HG03060 (cell line): ENCODE results near the gene ISM2.

Experiments used
- ATAC-seq: cut with Tn5 transposase; IDR thresholded peaks from one replicate; pipeline ENCODE4 v1.9.1; 2021; ENCODE audit warnings: low read depth, moderate number of reproducible peaks; ENCODE audit not compliant: unreplicated experiment

ISM2 gene

DNA sequence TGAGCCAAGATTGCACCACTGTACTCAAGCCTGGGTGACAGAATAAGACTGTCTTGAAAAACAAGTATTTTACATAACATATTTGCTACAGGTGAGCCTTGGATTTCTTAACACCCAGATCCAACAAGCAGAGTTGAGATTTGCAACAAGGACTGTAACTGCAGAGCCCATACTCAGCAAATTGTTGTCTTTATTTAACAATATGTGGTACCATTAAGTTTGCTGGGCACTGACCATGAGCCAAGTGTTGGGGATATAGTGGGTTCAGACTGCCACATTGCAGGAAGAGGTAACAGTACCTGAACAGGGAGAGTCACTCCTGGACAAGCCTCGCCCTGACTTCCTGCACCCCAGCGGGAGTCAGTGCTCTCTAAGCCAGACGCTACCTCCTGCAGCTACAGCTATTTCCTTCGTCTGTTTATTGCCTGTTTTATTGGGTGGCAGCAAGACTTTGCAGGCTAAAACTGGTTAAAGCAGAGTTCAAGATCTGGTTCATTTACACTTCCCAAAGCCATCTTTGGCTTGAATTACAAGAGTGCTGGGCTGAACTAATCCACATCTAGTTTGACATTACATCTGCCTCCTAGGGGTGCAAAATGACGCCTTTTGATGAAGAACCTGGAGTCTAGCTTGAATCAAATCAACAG is 28.3 kb downstream of the ISM2 start:
- no peak for ATAC-seq

DNA sequence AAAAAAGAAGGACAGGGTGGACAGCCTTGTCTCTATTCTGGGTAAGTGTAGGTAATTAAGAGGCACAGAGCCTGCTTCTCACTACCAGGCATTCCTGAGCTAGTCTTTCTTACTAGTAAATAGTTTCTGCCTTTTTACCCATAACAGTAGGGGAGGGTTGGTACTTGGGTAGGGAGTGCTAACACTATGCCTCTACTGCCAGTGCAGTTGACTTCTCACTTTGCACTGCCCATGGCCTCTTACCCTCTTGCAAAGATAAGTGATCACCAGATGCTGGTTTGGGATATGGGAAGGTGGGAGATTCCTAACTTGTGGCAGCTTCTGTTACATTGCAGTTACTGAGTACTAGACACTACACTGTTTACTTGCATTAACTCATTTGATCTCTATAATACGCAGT is 29.1 kb downstream of the ISM2 start:
- ATAC-seq, result no peak

DNA sequence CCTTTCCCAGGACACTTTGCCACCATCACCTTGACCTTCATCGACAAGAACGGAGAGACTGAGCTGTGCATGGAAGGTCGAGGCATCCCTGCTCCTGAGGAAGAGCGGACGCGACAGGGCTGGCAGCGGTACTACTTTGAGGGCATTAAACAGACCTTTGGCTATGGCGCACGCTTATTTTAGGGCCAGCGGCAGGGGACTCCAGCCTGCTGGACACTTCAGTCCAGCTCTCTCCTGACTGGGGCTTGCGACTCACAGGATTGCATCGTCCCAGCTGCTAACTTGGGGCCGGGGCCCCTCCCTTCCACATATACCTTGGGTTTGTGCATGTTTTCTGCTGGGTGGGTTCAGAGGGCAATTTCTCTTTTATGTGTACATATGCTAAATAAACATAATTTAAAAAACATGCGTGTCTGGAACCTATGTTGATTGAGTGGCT is 29.5 kb downstream of the ISM2 start:
- no peak for ATAC-seq

DNA sequence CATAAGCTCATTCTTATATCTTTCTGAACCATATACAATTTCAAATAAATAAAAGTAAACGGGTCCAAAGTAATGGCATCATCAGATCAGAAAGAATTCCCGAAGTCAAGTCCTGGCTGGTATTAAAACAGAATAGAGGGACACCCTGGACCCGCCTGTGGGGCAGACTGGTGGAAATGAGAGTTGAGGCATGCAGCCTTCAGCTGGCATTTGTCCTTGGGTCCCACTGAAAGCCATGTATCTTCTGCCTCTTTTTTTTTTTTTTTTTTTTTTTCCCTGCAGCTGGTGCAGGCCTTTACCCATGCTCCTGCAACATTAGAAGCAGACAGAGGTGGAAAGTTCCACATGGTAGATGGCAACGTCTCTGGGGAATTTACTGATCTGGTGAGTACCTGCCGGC is 30.8 kb downstream of the ISM2 start:
- no peak for ATAC-seq

DNA sequence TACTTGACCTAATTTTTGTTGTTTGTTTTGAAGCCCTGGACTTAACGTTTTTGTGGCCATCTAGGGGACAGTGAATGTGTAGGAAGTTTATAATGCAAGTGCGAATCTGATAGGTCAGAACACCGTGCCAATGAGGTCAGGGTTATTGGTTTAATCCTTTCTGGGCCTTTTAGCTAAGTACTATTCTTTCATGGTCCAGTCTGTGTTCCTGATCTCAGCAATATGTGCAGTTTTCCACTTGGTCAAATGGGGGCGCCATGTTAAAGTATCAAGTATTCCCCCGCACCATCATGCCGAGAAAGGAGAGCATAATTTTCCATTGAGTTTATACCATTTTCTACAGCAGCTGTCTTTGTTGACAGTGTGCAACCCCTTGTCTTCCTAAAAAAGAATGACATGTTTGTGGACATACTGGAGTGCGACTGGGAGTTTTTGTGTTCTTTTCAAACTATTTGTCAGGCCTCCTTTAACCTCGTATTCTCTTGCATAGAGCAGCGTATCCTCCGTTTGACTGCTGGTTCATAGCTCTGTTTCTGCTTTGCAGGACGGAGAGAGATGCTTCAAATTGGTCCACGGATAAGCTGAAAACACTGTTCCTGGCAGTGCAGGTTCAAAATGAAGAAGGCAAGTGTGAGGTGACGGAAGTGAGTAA is 39.4 kb downstream of the ISM2 start:
- ATAC-seq, result no peak

DNA sequence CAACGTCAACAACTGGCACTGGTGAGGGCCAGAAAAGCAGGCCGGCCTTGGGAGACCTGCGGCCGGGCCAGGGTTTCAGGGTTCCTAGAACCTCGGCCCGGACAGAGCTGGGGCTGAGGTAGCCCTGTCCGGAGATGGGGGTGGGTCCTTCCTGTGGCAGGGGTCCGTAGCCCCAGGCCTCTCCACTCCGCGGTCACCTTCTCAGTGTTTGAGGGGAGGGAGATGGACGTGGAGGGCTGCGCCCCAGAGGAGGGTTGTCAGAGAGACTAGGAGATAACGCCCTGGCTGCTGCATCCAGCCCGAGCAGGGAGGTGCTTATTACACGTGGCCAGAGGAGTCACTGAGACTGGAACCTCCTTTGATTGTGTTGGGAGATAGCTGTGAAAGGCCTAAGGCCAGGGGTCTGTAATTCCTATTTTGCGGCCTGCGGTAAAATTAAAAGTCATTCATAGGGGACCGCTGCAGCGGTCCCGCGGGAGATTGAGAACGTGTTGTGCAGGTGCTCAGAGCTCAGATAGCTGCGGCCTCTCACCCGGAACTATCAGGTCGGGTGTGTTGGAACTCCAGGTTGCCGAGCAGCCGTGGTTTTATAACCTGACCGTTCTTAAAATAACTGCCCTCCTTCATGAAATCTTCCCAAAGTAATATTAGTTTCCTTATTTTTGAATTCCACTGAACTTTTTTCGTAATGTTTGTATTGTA is 40.2 kb downstream of the ISM2 start:
- peak; percentile 5 for ATAC-seq

DNA sequence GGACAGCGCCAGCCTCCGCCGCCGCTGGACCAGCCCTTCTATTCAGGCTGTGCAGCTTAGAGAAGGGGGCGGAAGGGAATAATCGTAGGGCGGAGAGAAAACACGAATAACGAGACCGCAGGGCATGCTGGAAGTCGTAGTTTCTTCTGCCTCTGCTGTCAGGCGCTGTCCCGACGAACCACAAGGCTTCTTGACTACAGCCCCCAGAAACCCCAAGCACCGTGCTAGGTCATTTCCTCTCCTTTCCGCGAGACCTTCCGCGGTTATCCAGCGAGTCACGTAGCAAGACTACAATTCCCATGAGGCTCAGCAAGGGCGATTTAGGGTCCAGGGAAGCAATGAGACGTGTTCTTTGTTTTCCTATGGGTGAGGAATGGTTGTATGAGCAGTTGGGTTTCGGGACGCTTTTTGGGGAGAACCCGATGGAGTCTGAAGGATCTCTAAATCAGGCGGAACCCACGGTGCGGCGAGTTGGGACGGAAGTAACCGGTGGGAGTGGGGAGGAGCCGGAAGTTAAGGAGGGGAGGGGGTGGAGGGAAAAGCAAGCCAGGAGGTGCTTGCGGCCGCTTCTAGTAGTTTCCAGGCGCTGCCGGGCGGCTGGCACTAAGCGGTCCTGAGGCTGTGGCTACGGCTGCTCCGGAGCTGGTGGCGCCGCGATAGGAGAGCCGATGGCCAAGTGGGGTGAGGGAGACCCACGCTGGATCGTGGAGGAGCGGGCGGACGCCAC is 40.9 kb downstream of the ISM2 start, which contains the start of the genes AHSA1 and VIPAS39:
Gene AHSA1 (plus strand): TSS at position 572 of the 727 bp plus-strand sequence. CDS start 97 bp downstream, at position 669.
Gene VIPAS39 (minus strand): TSS at position 80 of the 727 bp plus-strand sequence. CDS start 3,499 bp downstream, outside the sequence.
- ATAC-seq, result peak; percentile 90

DNA sequence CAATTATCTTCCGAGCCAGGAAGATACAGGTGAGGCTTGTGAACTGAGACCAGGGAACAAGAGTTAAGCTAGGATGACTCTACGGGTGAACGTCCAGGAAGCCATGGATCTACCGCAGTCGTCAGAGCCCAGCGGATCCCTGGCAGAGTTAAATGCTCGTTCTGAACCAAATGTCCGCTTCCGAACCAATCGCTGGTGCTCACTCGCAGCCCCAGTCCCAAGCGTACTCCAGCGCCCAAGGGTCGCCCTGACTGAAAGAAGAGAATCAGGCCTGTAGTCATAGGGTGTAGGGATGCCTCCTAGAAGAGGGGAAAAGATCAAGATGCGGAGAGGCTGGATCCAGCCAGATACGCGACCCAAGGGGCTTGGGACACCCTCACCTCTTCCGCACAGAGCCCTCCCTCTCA is 41.5 kb downstream of the ISM2 start:
- ATAC-seq, result no peak

DNA sequence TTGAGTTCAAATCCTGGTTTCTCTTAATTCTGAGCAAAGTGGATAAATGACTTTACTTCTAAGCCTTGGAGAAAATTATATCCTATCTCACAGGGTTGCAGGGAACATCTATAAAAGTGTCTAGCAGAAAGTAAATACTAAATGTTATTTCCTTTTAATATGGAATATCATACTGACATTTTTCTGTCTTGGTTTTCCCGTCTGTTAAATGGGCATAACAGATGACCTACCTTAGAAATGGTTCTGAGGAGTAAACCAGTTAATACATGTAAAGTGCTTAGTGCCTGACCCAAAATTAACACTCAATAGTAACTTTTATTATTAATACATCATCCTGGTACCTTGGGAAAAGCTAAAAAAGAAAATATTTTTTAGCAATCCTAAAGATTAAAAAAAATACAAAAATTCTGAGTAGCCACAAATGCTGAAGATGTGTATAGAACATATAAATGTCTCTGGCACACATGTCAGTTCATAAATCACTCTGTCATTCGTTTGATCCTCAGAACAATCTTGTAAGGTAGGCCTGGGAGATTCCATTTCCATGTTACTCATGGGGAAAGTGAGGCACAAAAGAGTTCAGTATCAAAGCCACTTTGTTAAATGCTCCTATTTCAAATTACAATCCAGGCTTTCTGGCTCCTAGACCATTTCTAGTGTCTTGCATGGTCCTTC is 42.5 kb downstream of the ISM2 start:
- no peak for ATAC-seq

DNA sequence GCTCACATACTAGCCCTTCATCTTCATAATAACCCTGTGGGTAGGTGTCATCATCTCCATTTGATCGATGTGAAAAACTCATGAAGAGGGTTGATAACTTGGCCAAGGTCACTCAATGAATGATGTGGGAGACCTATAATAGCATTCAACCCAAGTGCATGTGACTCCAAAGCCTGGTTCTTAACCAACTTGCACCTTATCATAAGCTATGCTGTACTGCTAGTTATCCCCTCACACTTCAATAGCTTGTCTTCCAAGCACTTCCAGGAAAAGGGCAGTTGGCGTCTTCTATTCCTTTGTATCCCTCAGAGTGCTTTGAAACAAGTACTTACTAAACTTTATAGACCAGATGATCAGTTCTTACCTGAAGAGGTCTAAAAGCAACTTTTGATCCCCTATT is 56.4 kb downstream of the ISM2 start:
- ATAC-seq, result no peak

DNA sequence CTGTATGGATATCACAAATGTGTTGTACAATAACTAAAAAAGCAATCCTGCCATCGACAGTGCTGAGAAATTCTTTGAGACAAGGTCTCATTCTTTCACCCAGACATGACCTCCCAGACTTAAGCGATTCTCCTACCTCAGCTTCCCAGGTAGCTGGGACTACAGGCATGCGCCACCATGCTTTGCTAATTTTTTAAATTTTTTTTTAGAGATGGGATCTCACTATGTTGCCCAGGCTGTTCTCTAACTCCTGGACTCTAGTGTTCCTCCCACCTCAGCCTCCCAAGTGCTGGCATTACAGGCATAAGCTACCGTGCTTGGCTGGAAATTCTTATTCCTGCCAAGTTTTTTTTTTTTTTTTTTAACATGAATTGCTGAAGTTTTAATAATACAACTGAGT is 58.8 kb downstream of the ISM2 start:
- ATAC-seq, result no peak

DNA sequence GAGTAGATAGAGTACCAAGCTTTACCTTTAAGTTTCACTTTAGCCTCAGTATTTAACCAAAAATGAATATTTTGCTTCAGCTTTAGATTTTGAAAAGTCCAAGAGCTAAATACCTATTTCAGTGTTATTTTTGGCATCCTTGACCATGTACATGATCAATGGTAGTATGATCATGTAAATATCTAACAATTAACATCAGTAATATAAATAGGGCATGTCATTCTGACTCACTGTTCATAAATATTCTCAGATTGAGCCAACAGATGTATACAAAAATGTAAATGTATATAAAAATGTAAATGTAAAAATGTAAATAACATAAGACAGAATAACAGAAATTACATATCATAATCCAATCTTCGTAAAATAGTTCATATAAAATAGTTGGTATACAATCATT is 60.0 kb downstream of the ISM2 start:
- no peak for ATAC-seq

DNA sequence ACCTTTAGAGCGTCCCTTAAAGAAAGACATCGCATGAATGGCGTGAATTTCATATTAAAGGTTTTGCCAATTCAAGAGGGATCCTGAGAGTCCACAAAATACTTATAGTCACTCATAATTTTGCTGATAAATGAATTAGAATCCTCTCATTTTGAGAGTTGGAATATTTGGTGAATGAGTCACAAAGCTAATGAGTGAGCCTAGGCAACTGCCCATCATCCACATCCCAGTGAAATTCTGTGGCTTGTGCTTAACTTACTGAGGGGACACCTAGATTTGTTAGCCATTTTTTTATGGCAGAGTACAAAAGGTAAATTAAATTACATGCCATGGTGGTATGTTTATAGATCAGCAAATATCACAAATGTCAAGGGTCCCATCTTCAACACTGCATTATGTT is 62.6 kb downstream of the ISM2 start:
- no peak for ATAC-seq

DNA sequence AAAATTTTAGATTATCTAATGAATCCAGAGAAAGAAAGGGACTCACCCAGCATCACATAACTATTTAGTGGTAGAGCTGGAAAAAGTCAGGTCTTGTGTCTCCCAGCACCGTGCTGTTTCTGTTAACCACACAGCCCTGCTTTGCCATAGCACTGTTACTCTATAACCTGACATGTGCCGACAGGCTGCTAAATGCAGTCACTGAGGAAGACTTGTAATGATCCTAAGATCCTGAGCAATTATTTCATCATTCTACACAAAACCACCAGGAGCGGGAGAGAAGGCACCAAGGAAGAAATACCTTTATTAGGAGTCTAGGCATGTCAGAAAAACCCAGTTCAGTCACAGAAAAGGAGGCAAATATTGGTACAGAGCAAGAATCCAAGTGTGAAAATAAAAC is 72.2 kb downstream of the ISM2 start:
- no peak for ATAC-seq

DNA sequence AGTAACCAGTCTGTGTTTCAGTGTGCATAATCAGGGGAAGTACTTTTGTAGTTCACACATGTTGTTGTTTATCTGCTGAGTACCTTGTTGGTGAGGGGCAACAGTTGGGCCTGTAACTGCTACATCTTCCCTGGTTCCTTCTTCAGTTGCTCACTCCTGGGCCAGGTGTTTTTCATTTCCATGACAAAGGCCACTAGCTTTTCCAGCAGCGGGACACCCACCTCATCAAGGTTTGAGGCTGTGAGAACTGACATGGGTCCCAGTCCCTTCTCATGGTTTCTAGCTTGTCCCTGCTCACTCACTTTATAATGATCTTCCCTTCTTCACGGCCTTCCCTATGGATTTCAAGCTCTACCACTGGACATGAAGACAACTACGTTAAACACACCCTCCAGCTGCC is 73.8 kb downstream of the ISM2 start:
- ATAC-seq, result no peak
